PFSK-1 (cell line): ENCODE results near the gene KASH5.

Source experiments
- POLR2AphosphoS5 ChIP-seq: IDR thresholded peaks from 2 replicates; pipeline ENCODE4 v1.6.1; 2012; ENCODE audit warnings: low read depth, mild to moderate bottlenecking, control low read depth, low read length, moderate library complexity
- REST ChIP-seq, 2 experiments: IDR thresholded peaks; 2 replicates each; pipeline versions ENCODE4 v1.6.1 to v1.8.0; 2011 to 2012; ENCODE audit warnings: low read depth in 2 of 2, low read length in 2 of 2, control low read depth in 1 of 2, inconsistent platforms in 1 of 2, mild to moderate bottlenecking in 1 of 2, moderate library complexity in 1 of 2; ENCODE audit not compliant: insufficient read depth in 1 of 2
- TAF1 ChIP-seq: IDR thresholded peaks from 2 replicates; pipeline ENCODE4 v1.6.1; 2012; ENCODE audit warnings: low read length, control low read depth, borderline replicate concordance; ENCODE audit not compliant: insufficient read depth

GRCh38 chr19:49390131-49390928, 2.3 kb downstream of the KASH5 start:
- TF ChIP-seq POLR2AphosphoS5 (no peak), TAF1 (no peak), REST (IDR thresholded peaks at IDR 0.05; ENCODE audit: insufficient read depth in 1 of 2, low read depth in 2 of 2, low read length in 2 of 2) (no peak)
